Large intestine (tissue), 3 donors: ENCODE results near the gene FBRS. TPM values are rescaled to one million over a fixed set of nuclear protein-coding genes. Genes with fewer than 3 reads are reported as not detected.
"Not testable (repeated sequence)": the region's sequence is repeated elsewhere in the genome, so short reads cannot be mapped to it uniquely, and the experiment has no call there.

Experiments
- DNase-seq, 2 donors: peaks; one replicate each; pipeline versions ENCODE4 v3.0.0 to v3.0.0-alpha.2; 2013
- H3K27ac ChIP-seq: one replicate; pipeline ENCODE4 v1.5.1; 2013; ENCODE audit warnings: low read length
- H3K27me3 ChIP-seq: 2 replicates; pipeline ENCODE4 v1.6.1; 2013; ENCODE audit warnings: low read length; ENCODE audit not compliant: control insufficient read depth, insufficient read depth
- H3K36me3 ChIP-seq: 2 replicates; pipeline ENCODE4 v1.6.1; 2013; ENCODE audit warnings: low read length; ENCODE audit not compliant: control insufficient read depth, insufficient read depth
- H3K4me1 ChIP-seq: one replicate; pipeline ENCODE4 v1.6.1; 2013; ENCODE audit warnings: low read length; ENCODE audit not compliant: control insufficient read depth, insufficient read depth
- H3K4me3 ChIP-seq: one replicate; pipeline ENCODE4 v1.5.1; 2013; ENCODE audit warnings: low read length
- H3K9me3 ChIP-seq: one replicate; pipeline ENCODE4 v1.6.1; 2013; ENCODE audit warnings: mild to moderate bottlenecking, low read depth, low read length, moderate library complexity; ENCODE audit not compliant: control insufficient read depth
- whole genome bisulfite sequencing: methylation state at CpG from one replicate; pipeline ENCODE4 v1.1.5; 2013; ENCODE audit warnings: low lambda C conversion rate; ENCODE audit not compliant: insufficient coverage; 5-methylcytosine and 5-hydroxymethylcytosine counted together
- polyA plus RNA-seq: library from polyadenylated mRNA; unstranded; fragments of 120-200 nt; gene quantifications from one replicate; pipeline ENCODE4 v1.2.1, GENCODE V29; 2013

Gene FBRS
- polyA plus RNA-seq, 1 donor = 97.6 TPM

GRCh38 chr16:30622455-30623032 lies 35.7 kb upstream of the FBRS start:
- no CpG with 5 or more reads among the region's 10 CpGs for WGBS
- DNase-seq = no peak
- Histone ChIP-seq H3K4me3 (no peak overlapping the region), H3K4me1 (peaks cover 7% of the 10 kb centered on the region), H3K27me3 (no peaks in the 10 kb centered on the region), H3K9me3 (no peaks in the 10 kb centered on the region), H3K36me3 (no peaks in the 10 kb centered on the region), H3K27ac (no peak overlapping the region)

- H3K4me1 ChIP-seq = peaks cover 9% of the 10 kb centered on the region
- no peak overlapping the region for H3K4me3 ChIP-seq
- DNase-seq = no peak
- no peaks in the 10 kb centered on the region for H3K36me3 ChIP-seq
- WGBS = 80% methylated on average over 1 of the region's 11 CpGs
- no peaks in the 10 kb centered on the region for H3K27me3 ChIP-seq
- no peaks in the 10 kb centered on the region for H3K9me3 ChIP-seq
- H3K27ac ChIP-seq = no peak overlapping the region
These were observed 34.5 kb upstream of the FBRS start for GRCh38 chr16:30623536-30624283.

GRCh38 chr16:30626236-30626635 lies 32.0 kb upstream of the FBRS start:
- 90% methylated on average over 2 of the region's 9 CpGs for WGBS
- Histone ChIP-seq H3K4me1 (peaks cover 3% of the 10 kb centered on the region), H3K36me3 (no peaks in the 10 kb centered on the region), H3K27me3 (no peaks in the 10 kb centered on the region), H3K9me3 (no peaks in the 10 kb centered on the region), H3K4me3 (no peak overlapping the region), H3K27ac (no peak overlapping the region)
- no peak for DNase-seq

GRCh38 chr16:30628628-30629540 lies 29.3 kb upstream of the FBRS start:
- DNase-seq = peak; percentile 67 to 70
- H3K27me3 ChIP-seq = no peaks in the 10 kb centered on the region
- WGBS = 40% methylated on average over 3 of the region's 18 CpGs
- H3K4me3 ChIP-seq = no peak overlapping the region
- no peak overlapping the region for H3K27ac ChIP-seq
- no peaks in the 10 kb centered on the region for H3K36me3 ChIP-seq
- peaks cover 3% of the 10 kb centered on the region for H3K4me1 ChIP-seq
- H3K9me3 ChIP-seq = no peaks in the 10 kb centered on the region

- H3K4me1 ChIP-seq, H3K4me3 ChIP-seq, H3K27ac ChIP-seq, DNase-seq, H3K27me3 ChIP-seq, H3K36me3 ChIP-seq, H3K9me3 ChIP-seq: not testable (repeated sequence)
- no CpG with 5 or more reads among the region's 7 CpGs for WGBS
These were observed 25.8 kb upstream of the FBRS start for GRCh38 chr16:30632454-30632853.

- peak overlapping the region; percentile 61 for H3K4me3 ChIP-seq
- H3K27me3 ChIP-seq = no peaks in the 10 kb centered on the region
- peak overlapping the region; percentile 57 for H3K27ac ChIP-seq
- H3K9me3 ChIP-seq = no peaks in the 10 kb centered on the region
- no peak for DNase-seq
- H3K36me3 ChIP-seq = no peaks in the 10 kb centered on the region
- WGBS = no CpG with 5 or more reads among the region's 17 CpGs
- H3K4me1 ChIP-seq = peaks cover 2% of the 10 kb centered on the region
These were observed 24.7 kb upstream of the FBRS start for GRCh38 chr16:30633526-30633925.

- no peaks in the 10 kb centered on the region for H3K4me1 ChIP-seq
- H3K36me3 ChIP-seq = no peaks in the 10 kb centered on the region
- no CpG with 5 or more reads among the region's 7 CpGs for whole genome bisulfite sequencing
- no peaks in the 10 kb centered on the region for H3K27me3 ChIP-seq
- no peak overlapping the region for H3K27ac ChIP-seq
- no peak overlapping the region for H3K4me3 ChIP-seq
- no peaks in the 10 kb centered on the region for H3K9me3 ChIP-seq
- no peak for DNase-seq
These were observed 21.6 kb upstream of the FBRS start for GRCh38 chr16:30636599-30636998.

GRCh38 chr16:30637139-30637538 lies 21.1 kb upstream of the FBRS start:
- not testable (repeated sequence) for H3K4me3 ChIP-seq, DNase-seq, H3K27me3 ChIP-seq, H3K9me3 ChIP-seq, H3K36me3 ChIP-seq, H3K4me1 ChIP-seq, H3K27ac ChIP-seq
- WGBS = no CpG with 5 or more reads among the region's 10 CpGs

GRCh38 chr16:30637944-30638343 lies 20.3 kb upstream of the FBRS start:
- Histone ChIP-seq H3K4me1 (no peaks in the 10 kb centered on the region), H3K27me3 (no peaks in the 10 kb centered on the region), H3K4me3 (no peak overlapping the region), H3K9me3 (no peaks in the 10 kb centered on the region), H3K36me3 (no peaks in the 10 kb centered on the region), H3K27ac (no peak overlapping the region)
- no CpG with 5 or more reads among the region's 1 CpG for WGBS
- DNase-seq = peak in 1 of 2 donors; percentile 28

- WGBS = no CpG with 5 or more reads among the region's 3 CpGs
- H3K27ac ChIP-seq = no peak overlapping the region
- H3K27me3 ChIP-seq = no peaks in the 10 kb centered on the region
- DNase-seq = no peak
- H3K4me3 ChIP-seq = no peak overlapping the region
- H3K9me3 ChIP-seq = no peaks in the 10 kb centered on the region
- H3K4me1 ChIP-seq = no peaks in the 10 kb centered on the region
- H3K36me3 ChIP-seq = no peaks in the 10 kb centered on the region
These were observed 16.8 kb upstream of the FBRS start for GRCh38 chr16:30641378-30641982.
